CD4-positive, alpha-beta T cell treated with Interleukin-4 for 1 hour (primary cell): ENCODE results near the gene CCDC137.
A peak's percentile ranks its signal among the peaks of the same experiment; 100 is the strongest.

ENCODE experiments used
- DNase-seq, 2 donors: peaks; one replicate each; pipeline ENCODE4 v3.0.0-alpha.2; 2020 to 2022

CCDC137 gene

DNA sequence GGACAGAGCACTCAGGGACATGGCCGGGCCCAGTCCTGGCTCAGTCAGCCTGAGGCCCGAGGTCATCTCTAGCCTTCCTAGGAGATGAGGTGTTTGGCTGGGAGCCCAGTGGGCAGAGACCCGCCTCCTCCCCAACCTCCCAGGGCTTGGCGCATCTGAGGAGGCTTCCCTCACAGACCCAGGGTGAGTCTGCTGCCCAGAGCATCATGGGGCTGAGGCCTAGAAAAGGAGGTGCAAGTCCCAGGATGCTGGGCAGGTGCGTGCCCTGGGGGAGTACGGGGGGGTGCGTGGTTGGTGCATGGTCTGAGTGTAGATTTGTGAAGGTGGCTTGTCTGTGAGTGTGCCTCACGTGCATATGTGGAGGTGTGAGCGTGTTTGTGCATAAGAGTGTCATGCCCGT, 14.8 kb upstream of the CCDC137 start:
- DNase-seq, result no peak

DNA sequence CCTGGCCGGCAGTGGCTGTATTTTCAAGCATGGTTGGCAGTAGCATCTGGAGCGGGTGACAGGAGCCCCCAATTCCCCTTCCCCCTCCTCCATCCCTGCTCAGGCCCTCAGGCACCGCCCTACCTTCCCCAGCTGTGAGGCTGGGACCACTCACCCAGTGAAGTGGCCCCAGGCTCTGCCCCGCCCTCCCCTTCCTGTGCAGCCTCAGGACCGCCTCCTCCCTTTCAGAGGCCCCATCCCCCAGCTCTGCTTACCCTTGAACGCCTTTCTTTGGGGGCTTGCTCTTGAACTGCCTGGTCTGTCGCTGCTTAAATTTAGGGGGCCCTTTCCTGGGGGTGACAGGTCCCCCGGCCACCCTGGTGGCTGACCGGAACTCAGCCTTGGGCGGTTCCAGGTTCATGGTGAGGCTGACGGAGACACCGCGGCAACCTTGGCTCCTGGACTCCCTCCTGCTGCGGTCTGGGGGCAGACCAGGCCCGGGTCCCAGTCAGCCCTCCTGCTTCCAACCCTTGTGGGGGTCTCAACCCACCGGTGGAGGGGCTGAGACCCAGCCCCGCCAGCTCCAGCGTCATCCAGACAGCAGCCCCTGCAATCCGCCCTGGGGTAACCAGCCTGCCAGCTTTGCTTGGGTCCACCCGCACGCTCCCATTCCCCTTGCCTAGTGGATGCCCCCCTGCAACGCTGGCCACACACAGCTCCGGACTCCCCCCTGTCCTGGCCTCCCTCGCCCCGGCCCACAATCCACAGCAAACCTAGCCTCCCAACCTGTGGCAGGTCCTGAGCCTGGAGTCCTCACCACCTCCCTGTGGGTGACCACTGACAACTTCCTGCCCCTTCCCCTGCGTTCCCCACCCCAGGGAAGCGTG, 13.4 kb upstream of the CCDC137 start:
- DNase-seq, result no peak

DNA sequence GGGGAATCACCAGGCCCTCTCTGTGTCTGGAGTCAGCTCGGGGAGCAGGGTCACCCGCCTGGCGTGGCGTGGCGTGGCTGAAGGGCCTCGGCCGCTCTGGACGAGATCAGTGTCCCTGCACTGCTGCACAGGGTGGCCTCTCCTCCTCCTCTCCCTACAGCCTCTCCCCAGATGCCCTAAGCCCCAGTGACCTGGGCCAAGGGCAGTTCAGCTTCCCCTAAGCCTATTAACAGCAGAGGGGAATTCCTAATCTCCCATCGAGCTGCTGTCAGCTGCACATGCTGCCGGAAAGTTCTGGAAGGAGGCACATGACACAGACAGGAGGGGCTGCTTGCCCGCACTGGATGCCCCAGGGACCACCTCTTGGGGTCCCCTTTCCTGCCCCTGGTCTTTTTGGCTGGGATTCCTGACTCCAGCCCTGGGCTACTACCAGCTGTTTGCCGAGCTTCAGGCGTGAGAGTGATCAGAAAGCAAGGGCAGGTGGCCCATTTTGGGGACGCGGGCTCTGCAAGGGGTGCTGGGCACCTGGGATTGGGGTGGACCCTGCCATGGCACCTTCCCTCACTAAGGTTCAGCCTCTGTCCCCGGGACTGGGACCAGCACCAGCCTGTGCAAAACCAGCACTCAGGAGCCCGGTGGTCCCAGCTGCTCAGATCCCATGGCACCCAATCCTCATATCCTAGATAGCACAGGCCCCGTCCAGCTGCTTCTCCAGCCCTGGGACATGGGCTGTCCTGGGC, 11.0 kb upstream of the CCDC137 start:
- DNase-seq, result no peak

DNA sequence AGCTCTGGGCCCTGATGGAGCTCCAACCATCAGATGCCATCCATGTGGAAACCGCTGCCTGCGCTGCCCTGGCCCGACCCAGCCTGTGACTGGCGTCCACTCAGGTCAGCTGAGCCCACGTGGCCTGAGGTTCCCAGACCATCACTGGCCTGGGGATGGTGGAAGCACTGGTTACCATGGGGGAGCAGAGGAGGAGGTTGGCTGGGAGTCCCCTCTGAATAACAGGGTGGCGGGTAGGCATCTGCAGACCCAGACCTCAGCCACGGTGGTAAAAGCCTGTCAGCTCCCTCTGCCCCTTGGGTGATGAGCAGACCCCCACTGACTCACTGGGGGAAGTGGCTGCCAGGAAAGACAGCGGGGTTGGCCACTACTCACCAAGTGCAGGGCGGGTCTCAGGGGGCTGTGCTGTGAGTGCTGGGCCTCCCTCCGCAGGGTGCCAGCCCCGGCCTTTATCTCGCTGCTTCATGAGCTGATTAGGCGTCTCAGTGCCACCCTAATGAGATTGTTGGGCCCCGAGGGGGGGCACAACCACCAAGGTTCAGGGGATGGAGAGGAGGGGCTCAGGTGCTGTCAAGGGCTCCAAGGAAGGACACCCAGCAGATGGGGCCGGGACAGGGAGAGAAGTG, 10.3 kb upstream of the CCDC137 start, which contains the start of gene PDE6G:
Gene PDE6G, minus strand, starts transcription at position 425 of the 626 bp plus-strand sequence. CDS start 3,237 bp downstream, outside the sequence.
- no peak for DNase-seq

DNA sequence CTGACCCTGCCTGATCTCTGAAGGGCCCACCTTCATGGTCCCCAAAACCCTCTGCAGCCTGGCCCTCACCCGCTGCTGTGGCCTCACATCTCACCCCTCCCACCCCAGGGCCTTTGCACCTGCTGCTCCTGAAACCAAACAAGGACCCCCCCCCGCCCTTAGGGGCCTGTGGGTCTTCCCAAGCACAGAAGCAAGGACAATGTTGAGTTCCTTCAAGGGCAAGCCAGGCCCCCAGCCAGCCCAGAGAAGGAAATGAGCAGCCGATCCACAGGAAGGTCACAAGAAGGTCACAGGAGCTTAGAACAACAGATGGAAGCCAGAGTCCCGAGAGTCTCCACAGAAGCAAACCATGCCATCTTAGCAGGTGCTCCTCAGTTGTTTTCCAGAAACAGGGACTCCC, 9.7 kb upstream of the CCDC137 start:
- DNase-seq, result no peak

DNA sequence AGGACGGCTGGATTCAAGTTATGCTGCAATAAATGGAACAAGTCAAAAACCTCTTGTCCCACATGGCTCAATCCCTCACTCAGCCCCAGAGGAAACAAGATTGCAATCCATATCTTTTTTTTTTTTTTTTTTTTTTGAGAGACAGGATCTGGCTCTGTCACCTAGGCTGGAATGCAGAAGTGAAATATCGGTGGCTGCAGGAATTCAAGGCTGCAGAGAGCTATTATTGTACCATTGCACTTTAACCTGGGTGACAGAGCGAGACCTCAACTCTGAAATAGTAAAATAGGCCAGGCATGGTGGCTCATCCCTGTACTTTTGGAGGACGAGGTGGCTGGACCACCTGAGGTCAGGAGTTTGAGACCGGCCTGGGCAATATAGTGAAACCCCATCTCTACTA, 7.5 kb upstream of the CCDC137 start:
- no peak for DNase-seq

DNA sequence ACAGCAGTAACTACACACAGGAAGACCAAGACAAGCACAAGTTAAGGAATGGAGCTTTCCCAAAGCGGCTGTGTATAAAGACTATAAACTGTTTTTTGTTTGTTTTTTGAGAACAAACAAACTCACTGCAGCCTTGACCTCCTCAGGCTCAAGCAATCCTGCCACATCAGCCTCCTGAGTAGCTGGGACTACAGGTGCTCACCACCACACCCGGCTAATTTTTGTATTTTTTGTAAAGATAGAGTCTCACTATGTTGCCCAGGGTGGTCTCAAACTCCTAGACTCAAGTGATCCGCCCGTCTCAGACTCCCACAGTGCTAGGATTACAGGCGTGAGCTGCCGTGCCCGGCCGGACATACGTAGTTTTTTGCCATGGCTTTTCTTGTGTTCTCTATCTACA, 6.1 kb upstream of the CCDC137 start:
- no peak for DNase-seq

DNA sequence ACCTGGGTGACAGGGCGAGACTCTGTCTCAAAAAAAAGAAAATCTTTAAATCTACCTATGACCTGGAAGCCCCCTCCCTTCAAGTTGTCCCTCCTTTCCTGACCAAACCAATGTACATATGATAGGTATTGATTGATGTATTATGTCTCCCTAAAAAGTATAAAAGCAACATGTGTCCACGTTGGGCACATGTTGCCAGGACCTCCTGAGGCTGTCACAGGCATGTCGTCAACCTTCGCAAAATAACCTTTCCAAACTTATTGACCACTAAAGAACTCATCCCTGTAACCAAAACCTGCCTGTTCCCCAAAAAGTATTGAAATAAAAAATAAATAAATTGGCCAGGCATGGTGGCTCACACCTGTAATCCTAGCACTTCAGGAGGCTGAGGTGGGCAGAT, 4.5 kb upstream of the CCDC137 start:
- no peak for DNase-seq

DNA sequence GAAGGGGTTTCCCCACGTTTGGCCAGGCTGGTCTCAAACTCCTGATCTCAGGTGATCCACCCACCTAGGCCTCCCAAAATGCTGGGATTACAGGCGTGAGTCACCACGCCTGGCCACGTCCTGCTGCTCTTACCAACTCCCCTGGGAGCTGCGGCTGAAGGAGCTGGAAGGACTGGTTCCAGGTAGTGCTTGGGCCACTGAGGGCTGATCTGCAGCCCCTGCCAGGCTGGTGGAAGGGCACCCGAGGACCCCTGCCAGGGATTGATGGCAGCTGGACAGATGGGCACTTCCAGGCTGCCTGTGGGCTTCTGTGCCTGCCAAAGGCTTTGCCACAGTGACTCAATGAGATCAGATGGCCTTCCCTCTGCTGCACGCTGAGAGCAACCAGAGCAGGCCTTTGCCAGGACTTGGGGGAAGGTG, 2.5 kb upstream of the CCDC137 start:
- DNase-seq, result no peak

DNA sequence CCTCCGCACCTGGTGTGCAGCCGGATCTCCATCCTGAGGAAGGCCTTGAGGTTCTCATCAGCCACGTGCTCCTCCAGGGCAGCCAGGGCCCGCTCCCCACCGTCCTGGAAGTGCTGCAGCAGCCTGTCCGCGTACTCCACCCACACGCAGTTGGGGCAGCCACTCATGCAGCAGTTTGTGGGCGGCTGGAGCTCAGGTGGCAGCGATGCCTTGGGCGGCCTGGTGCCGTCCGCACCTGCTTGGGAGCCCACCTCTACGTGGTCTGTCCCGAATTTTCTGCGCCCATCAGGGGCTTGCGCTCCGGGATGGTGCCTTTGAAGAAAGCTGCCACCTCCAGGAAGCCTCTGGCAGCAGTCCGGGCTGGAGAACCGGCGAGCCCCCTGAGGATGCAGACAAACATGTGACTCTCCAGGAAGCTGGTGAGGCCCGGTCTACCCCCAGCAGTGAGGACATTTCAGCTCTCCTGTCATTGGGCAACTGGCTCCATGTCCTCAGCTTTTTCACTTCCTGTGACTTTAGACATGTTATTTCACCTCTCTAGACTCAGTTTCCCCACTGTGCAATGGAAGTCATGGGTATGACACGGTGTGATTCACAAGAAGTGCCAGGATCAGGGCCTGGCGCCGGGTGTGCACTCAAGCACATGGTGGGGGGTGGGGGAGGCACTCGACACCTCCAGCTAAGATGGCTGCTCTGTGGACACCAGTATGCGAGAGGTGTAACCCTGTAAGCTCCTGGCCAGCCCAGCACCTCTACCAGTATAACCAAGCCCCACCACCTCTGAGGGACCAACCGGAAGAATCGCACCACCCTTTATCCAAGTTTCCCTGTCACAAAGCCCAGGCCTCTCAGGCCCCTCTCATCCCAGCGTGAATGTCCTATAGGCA, 1.1 kb upstream of the CCDC137 start:
- DNase-seq, result peak; percentile 39 to 42

DNA sequence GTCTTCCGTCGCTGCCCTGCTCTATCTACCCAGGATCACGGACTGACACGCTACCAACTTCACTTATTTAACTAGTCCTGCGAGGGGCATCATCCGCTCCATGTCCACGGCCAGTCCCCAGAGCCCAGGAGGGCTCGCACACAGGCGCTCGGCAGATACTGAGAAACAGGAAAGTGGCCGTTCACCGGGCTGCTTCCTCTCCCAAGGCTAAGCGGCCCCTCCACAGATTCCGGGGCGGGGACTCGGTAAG, 520 bp upstream of the CCDC137 start:
- no peak for DNase-seq

DNA sequence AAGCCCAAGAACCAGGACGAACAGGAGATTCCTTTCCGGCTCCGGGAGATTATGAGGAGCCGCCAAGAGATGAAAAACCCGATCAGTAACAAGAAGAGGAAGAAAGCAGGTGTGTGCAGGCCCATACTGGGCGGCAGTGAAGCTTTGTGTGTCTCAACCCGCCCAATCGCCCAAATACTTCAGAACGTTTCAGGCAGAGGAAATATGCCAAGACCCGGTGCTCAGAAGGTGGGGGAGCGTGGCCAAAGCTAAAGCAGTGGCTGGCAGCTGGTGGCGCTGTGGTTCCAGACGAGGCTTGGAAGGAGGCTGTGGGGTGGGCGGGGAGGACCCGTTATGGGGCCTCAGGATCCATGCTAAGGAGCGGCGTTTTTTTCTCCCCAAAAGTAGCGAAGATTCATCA, 1.2 kb downstream of the CCDC137 start:
- no peak for DNase-seq

DNA sequence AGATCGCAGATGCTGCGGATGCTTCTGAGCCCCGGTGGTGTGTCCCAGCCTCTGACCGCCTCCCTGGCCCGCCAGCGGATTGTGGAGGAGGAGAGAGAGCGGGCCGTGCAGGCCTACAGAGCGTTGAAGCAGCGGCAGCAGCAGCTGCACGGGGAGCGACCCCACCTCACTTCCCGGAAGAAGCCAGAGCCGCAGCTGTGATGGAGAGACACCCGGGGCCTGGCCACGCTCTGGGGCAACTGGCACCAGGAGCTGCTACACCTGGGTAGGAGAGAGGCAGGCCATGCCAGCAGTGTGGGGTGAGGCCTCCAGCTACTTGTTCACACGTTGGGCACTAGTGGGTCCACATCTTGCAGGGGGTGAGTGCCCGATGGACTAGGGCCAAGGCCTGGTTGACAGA, 6.0 kb downstream of the CCDC137 start:
- DNase-seq, result no peak

DNA sequence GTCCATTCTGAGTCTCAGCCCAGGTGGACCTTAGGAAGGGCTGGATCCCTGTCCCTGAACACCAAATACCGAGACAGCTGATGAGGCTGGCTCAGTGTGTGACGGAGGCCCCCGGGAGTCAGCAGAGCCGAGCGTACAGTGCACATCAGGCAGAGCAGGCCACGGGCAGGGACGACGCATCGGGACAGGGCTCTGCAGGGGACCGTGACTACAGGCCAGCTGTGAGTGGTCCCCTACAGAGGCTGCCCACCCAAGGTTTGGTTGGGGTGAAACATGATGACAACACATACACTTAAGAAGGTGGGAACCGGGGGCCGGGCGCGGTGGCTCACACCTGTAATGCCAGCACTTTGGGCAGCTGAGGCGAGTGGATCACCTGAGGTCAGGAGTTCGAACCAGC, 6.4 kb downstream of the CCDC137 start:
- DNase-seq, result no peak

DNA sequence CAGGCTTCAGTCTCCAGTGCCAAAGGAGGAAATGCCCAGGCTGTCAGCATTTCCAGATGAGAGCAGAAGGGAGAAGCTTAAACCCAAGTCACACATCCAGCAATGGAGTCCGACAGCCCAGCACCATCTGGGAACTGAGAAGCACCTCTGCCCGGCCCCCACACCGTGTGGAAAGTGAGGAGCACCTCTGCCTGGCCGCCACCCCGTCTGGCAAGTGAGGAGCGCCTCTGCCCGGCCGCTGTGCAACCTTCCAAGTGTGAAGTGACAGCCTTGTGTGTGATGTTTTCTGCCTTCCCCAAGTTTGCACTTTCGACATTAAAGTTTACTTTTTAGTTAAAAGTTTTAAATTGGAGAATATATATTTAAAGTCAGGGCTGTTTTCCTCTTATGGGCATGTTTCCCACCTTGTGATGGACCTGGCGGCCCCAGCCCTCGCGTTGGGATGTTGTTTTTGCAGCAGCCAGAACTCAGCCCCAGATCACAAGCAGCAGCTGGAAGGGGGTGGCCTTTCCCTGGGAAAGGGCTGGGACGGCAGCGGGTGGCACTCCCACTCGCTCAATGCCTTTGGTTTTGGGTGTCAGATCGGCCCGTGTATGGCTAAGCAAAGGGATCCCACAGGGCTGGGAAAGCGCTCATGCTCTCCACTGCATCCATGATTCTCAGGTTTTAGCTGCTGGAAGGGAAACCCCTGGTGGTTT, 7.2 kb downstream of the CCDC137 start:
- DNase-seq, result no peak

DNA sequence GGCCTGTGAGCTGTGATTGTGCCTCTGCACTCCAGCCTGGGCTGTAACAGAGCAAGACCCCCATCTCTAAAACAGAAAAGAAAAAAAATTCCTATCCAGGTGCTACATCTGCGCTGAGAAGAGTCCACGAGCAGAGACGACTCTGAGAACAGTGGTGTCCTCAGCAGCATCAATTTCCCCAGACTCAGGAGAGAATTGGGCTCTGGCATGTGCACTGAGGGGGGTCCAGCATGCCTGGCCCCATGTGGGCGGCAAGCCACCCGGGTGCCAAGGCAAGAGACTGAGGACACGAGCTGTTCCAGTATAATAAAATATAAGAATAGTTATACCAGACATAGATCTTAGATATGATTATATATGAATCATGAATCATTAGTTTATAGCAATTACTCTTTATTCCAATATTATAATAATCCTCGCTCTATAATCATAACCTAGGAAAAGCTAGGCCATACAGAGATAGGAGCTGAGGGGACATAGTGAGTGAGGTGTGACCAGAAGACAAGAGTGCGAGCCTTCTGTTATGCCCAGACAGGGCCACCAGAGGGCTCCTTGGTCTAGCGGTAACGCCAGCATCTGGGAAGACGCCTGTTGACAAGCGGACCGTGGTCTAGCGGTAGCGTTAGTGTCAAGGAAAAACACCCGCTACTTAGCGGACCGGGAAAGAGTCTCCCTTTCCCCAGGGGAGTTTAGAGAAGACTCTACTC, 9.1 kb downstream of the CCDC137 start:
- peak; percentile 42 to 46 for DNase-seq

DNA sequence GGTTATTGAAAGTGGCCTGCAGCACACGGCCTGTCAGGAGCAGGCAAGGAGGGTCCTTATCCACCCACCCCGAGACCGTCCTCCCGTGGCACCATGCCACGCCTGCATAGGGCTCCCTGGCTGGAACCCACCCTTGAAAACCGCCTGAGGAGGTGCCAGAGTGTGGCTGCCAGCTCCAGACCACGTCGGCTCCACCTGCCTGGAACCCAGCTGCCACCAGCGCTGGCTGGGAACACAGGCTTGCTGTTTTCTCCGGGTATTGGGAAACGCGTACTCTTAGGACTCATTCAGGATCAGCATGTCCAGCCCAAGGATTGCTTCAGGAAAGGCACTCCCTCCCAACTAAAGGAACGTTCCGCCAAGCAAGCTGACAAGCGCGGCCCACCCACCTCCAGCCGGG, 10.4 kb downstream of the CCDC137 start:
- no peak for DNase-seq

DNA sequence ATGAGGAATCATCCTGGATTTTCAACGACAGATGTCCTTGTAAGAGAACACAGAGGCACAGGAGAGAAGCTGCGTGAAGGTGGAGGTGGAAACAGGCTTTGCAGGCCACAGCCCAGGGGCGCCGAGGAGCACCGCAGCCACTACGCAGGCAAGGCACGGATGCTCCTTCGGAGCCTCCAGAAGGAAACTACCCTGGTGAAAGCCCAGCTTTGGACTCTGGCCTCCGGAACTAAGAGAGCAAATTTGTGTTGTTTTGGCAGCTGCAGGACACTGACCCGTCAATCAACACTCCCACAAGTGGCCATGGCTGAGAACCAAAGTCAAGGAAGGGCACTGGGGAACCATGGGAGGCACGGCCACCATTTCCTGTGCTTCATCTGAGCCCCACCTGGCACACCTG, 13.6 kb downstream of the CCDC137 start:
- DNase-seq, result no peak

DNA sequence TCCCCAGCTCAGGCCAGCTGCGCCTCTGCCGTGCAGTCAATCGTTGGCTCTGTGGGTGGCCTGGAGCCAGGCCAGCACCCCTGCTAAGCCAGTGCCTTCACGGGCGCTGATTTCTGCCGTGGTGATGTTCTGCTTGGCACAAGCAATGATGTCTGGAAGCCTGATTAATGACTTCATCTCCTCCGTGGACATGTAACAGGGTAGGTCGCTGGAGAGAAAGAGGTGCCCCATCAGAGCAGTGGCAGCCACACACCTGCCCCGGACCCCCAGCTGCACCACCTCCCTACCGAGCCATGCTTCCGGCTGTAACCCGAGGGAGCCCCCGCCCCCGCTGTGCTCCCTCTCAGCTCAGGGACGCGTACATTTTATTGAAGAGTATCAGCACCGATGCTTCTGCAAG, 15.1 kb downstream of the CCDC137 start:
- DNase-seq, result no peak

DNA sequence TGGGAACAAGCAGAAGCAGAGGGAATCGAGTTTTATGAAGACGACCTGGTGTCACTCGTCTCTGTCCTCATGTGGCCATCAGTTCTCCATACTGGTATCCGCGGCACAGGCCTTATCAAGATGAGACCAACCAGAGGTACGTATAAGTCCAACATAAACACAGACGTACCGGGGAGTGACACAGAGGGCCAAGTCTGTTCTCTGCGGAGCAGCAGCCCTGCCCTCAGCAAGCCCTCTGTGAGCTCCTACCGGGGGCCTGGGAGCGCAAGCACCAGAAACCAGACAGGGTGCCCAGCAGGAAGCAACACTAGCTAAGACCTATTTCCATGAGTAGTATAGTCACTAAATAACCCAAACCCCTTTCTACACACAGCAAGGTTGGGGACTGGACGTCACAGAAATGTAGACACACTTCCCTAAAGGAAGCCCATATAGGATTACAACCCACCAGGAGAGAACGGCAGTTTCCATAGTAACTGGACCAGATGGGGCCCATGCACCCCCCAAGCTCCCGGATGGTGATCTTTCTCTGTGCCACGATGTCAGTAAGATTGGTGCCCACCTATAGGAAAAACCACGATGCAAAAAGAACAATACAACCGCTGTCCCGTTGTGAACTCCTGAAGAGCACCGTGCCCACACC, 16.1 kb downstream of the CCDC137 start:
- no peak for DNase-seq

DNA sequence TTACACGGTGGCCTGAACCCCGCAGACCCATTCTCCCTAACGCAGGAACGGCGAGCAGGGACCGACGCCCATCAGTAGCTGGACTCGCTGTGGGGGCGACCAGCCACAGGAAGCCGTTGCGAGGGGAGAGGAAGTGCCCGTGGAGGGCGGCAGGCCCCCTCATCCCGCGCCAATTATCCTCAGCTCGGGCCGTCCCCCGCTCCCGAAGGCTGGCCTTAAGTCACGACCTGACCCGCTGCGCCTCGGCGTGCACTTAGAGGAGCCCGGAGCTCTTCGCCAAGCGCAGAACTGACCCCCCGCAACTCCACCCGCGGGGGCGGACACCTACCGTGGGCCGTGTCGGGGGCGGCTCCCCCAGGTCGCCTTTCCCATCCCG, 16.7 kb downstream of the CCDC137 start:
- DNase-seq, result no peak
